OCI-LY3 (cell line): Measurements from ENCODE around the gene PLCL1.

Experiments used
- H2AFZ ChIP-seq: fragments of 200-600, 300-600 bp; shearing (Covaris generic); 2 replicates; pipeline ENCODE4 v1.6.0; 2014; ENCODE audit warnings: antibody characterized with exemption, low read depth, low read length
- H3K27ac ChIP-seq: fragments of 200-600, 300-600 bp; sonication (generic); 2 replicates; pipeline ENCODE4 v1.5.1; 2014; ENCODE audit warnings: mild to moderate bottlenecking, low read length, moderate library complexity, mixed read lengths
- H3K27me3 ChIP-seq: fragments of 200-600, 300-600 bp; sonication (generic); 2 replicates; pipeline ENCODE4 v1.6.1; 2014; ENCODE audit warnings: low read depth, low read length, mixed read lengths
- H3K36me3 ChIP-seq: fragments of 200-600, 300-600 bp; sonication (generic); replicated peaks from 2 replicates; pipeline ENCODE3; 2014; ENCODE audit warnings: low read depth, low read length, mixed read lengths
- H3K4me1 ChIP-seq: fragments of 300-600, 200-600 bp; sonication (generic); 2 replicates; pipeline ENCODE4 v1.6.1; 2014; ENCODE audit warnings: low read length, mixed read lengths
- H3K4me2 ChIP-seq: fragments of 200-600, 300-600 bp; sonication (generic); 2 replicates; pipeline ENCODE4 v1.6.1; 2014; ENCODE audit warnings: low read length, mixed read lengths
- H3K4me3 ChIP-seq: fragments of 300-600, 200-600 bp; sonication (generic); 2 replicates; pipeline ENCODE4 v1.5.1; 2014; ENCODE audit warnings: antibody characterized with exemption, mild to moderate bottlenecking, low read length, moderate library complexity
- H3K79me2 ChIP-seq: fragments of 300-600, 200-600 bp; shearing (Covaris generic); 2 replicates; pipeline ENCODE4 v1.6.1; 2014; ENCODE audit warnings: mild to moderate bottlenecking, low read length, mixed read lengths
- H3K9ac ChIP-seq: fragments of 300-600, 200-600 bp; shearing (Covaris generic); 2 replicates; pipeline ENCODE4 v1.6.0; 2014; ENCODE audit warnings: mild to moderate bottlenecking, low read length, moderate library complexity
- H3K9me3 ChIP-seq: fragments of 200-600, 300-600 bp; shearing (Covaris generic); 2 replicates; pipeline ENCODE4 v1.6.1; 2014; ENCODE audit warnings: low read length, mixed read lengths; ENCODE audit not compliant: insufficient read depth
- H4K20me1 ChIP-seq: fragments of 200-600, 300-600 bp; sonication (generic); 2 replicates; pipeline ENCODE4 v1.6.1; 2016; ENCODE audit warnings: low read length, mixed read lengths; ENCODE audit not compliant: insufficient read depth
- EZH2phosphoT487 ChIP-seq: fragments of 200-600 bp; shearing (Covaris generic); IDR thresholded peaks from 2 replicates; pipeline ENCODE4 v1.6.1; 2018; ENCODE audit warnings: antibody characterized with exemption, mixed run types, low read depth
- TF ChIP-seq, protein P1 (sequence below): fragments of 200-600, 300-600 bp; sonication (generic); IDR thresholded peaks from 2 replicates; pipeline ENCODE4 v1.5.1; 2014; ENCODE audit warnings: antibody characterized with exemption, low read length, low read depth

The PLCL1 gene

DNA sequence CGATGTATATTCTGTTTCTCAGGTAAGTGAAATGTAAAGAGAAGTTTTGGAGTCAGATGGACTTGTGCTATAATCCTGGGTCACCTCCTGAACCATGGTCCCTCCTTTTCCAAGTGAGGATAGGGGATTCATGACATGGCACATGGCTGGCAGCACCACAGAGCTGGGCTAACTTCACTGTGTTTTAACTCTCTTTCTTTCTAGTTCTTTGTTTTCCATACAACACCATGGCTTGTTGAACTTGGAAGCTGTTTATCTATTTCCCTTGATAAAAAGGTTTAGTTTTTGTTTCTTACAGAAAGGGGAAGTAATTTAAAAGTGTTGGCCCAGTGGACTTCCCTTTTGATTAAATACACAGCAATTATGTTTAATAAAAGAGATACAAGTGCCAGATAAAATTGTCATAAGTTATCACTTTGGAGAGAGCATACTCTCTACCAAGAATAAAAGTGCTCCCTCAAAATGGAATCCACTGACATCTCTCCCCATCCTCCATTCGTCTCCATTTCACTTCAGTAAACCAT, 90.4 kb downstream of the PLCL1 start:
- H3K27ac ChIP-seq = no peak overlapping the region
- H3K79me2 ChIP-seq = no peaks in the 10 kb centered on the region
- no peaks in the 10 kb centered on the region for H3K36me3 ChIP-seq
- H2AFZ ChIP-seq = no peak overlapping the region
- H3K9me3 ChIP-seq = no peaks in the 10 kb centered on the region
- H3K27me3 ChIP-seq = no peaks in the 10 kb centered on the region
- no peak overlapping the region for H3K4me2 ChIP-seq
- H3K9ac ChIP-seq = no peak overlapping the region
- TF ChIP-seq, protein P1, sequence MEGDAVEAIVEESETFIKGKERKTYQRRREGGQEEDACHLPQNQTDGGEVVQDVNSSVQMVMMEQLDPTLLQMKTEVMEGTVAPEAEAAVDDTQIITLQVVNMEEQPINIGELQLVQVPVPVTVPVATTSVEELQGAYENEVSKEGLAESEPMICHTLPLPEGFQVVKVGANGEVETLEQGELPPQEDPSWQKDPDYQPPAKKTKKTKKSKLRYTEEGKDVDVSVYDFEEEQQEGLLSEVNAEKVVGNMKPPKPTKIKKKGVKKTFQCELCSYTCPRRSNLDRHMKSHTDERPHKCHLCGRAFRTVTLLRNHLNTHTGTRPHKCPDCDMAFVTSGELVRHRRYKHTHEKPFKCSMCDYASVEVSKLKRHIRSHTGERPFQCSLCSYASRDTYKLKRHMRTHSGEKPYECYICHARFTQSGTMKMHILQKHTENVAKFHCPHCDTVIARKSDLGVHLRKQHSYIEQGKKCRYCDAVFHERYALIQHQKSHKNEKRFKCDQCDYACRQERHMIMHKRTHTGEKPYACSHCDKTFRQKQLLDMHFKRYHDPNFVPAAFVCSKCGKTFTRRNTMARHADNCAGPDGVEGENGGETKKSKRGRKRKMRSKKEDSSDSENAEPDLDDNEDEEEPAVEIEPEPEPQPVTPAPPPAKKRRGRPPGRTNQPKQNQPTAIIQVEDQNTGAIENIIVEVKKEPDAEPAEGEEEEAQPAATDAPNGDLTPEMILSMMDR = no peak
- no peak for TF ChIP-seq EZH2phosphoT487
- H3K4me1 ChIP-seq = peaks cover 18% of the 10 kb centered on the region
- H3K4me3 ChIP-seq = no peak overlapping the region
- no peaks in the 10 kb centered on the region for H4K20me1 ChIP-seq

DNA sequence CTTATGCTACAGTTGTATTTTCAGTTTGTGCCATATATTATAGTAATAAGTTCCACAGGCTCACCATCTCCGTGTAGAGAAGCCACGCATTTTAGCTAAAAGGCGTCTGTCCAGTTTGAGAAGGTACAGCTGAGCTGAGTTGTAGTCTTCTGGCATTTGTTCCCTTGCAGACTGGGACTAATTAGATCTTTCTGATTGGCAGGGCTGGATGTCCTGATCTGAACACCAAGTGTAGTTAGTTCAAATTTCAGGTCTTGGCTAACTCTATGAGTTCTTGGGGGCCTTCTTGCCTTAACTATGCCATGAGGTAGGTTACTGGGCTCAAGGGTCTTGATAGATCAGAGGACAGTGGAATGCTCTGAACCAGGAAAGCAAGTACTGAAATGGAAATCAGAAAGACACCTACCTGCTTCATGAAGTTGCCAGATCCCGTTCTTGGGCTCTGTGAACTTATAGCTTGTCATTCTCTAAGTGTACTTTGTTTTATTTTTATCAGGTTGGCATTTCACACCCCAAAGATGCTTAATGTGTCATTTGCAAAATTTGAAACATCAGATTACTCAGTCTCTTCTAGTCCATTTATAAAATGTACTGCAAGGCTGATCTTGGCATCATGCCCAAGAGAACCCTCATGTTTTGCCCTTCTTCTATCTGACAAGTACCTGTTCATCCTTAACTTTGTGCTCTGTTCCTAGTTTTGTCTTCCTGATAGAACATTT, 93.7 kb downstream of the PLCL1 start:
- Histone ChIP-seq H3K4me1 (peaks cover 12% of the 10 kb centered on the region), H3K4me3 (no peak overlapping the region), H3K4me2 (no peak overlapping the region), H4K20me1 (no peaks in the 10 kb centered on the region), H3K27me3 (no peaks in the 10 kb centered on the region), H3K9me3 (no peaks in the 10 kb centered on the region), H3K36me3 (no peaks in the 10 kb centered on the region), H3K9ac (no peak overlapping the region), H2AFZ (no peak overlapping the region), H3K79me2 (no peaks in the 10 kb centered on the region), H3K27ac (no peak overlapping the region)
- no peak for TF ChIP-seq EZH2phosphoT487
- TF ChIP-seq, protein P1 = no peak

DNA sequence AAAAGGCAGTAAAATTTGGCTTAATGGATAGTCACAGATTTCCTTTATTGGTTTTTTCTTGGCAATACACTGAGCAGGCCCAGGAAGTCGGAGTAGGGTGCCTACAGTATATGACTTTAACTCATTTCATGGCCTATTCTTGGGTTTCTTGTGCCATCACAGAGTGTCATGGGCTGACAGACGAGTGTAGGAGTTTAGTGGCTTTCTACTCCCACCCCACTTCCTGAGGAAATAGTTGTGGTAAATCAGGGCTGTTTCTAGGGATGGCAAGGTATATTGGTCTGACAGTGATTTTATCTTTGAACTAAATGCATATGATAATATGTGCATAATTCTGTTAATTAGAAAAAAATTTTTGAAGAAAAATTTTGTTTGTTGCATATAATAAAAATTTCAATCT, 100.1 kb downstream of the PLCL1 start:
- Histone ChIP-seq H3K4me2 (no peak overlapping the region), H3K9me3 (no peaks in the 10 kb centered on the region), H3K4me1 (no peaks in the 10 kb centered on the region), H3K27ac (no peak overlapping the region), H3K79me2 (no peaks in the 10 kb centered on the region), H3K4me3 (no peak overlapping the region), H3K9ac (no peak overlapping the region), H3K36me3 (no peaks in the 10 kb centered on the region), H3K27me3 (no peaks in the 10 kb centered on the region), H2AFZ (no peak overlapping the region), H4K20me1 (no peaks in the 10 kb centered on the region)
- TF ChIP-seq, protein P1 = no peak
- no peak for TF ChIP-seq EZH2phosphoT487

DNA sequence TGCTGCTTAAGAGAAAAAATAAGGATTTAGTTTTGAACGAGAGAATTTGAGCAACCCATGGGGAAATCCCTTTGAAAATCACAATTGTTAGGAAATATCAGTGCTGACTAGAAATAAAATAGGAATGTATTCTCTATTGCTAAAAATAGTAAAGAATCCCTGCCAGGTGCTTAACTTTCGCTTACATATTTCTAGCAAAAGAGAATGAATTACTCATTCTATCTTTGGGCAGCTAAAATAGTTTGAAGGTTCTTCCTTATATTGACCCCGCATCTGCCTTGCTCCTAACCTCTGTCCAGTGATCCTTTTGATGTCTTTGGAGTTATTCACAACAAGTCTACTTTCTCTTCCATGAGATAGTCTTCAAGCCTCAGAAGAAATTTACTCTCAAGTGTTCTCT, 103.8 kb downstream of the PLCL1 start:
- H2AFZ ChIP-seq = no peak overlapping the region
- H3K27me3 ChIP-seq = peaks cover 7% of the 10 kb centered on the region; the same call in 1 of the 2 replicates
- H3K27ac ChIP-seq = no peak overlapping the region
- no peaks in the 10 kb centered on the region for H3K4me1 ChIP-seq
- H3K79me2 ChIP-seq = no peaks in the 10 kb centered on the region
- no peak overlapping the region for H3K4me3 ChIP-seq
- no peaks in the 10 kb centered on the region for H4K20me1 ChIP-seq
- no peaks in the 10 kb centered on the region for H3K9me3 ChIP-seq
- H3K4me2 ChIP-seq = no peak overlapping the region
- H3K36me3 ChIP-seq = no peaks in the 10 kb centered on the region
- TF ChIP-seq EZH2phosphoT487 = no peak
- TF ChIP-seq, protein P1 = no peak
- no peak overlapping the region for H3K9ac ChIP-seq
